ENCODE measurements around the gene IMMP2L. TPM values are rescaled to one million over a fixed set of nuclear protein-coding genes. Genes with fewer than 3 reads are reported as not detected.

IMMP2L gene
- total and polyA plus RNA-seq, 3 experiments from 2014 or later = 13.7 to 23.5 (median 18.0) TPM

GRCh38 chr7:110625294-110625693 is 937.0 kb downstream of the IMMP2L start:
- H3K36me3 ChIP-seq (ENCODE audit: insufficient read depth, low read length) = no peaks in the 10 kb centered on the region
- peaks cover 0 to 3% of the 10 kb centered on the region in 2 donors for H3K27me3 Mint-ChIP-seq
- DNase-seq = no peak
- no peak overlapping the region for H3K4me3 ChIP-seq (ENCODE audit: low read length)
- H3K9me3 ChIP-seq (ENCODE audit: low read length) = no peaks in the 10 kb centered on the region
- H3K27ac Mint-ChIP-seq = no peak overlapping the region
- H3K27ac ChIP-seq (ENCODE audit: low read depth, low read length) = no peak overlapping the region
- ChIA-PET CTCF (no interaction called here), POLR2A (no interaction called here)
- no peaks in the 10 kb centered on the region for H3K27me3 ChIP-seq (ENCODE audit: insufficient read depth, low read length, poor library complexity, severe bottlenecking)
- no peaks in the 10 kb centered on the region for H3K4me1 ChIP-seq (ENCODE audit: insufficient read depth, low read length)
- peaks cover 0 to 2% (median 0%) of the 10 kb centered on the region in 5 donors for H3K9me3 Mint-ChIP-seq
- no peaks in the 10 kb centered on the region for H3K36me3 Mint-ChIP-seq
- H3K4me1 Mint-ChIP-seq = no peaks in the 10 kb centered on the region
- H3K4me3 Mint-ChIP-seq = no peak overlapping the region

GRCh38 chr7:110623436-110623835 is 938.9 kb downstream of the IMMP2L start:
- CTCF ChIA-PET = no interaction called here
- no peak overlapping the region for H3K4me3 ChIP-seq (ENCODE audit: low read length)
- Mint-ChIP-seq H3K27ac (no peak overlapping the region), H3K9me3 (peaks cover 0 to 2% (median 0%) of the 10 kb centered on the region in 5 donors), H3K4me3 (no peak overlapping the region), H3K27me3 (peaks cover 0 to 7% of the 10 kb centered on the region in 2 donors), H3K36me3 (no peaks in the 10 kb centered on the region), H3K4me1 (no peaks in the 10 kb centered on the region)
- no peaks in the 10 kb centered on the region for H3K9me3 ChIP-seq (ENCODE audit: low read length)
- no peaks in the 10 kb centered on the region for H3K4me1 ChIP-seq (ENCODE audit: insufficient read depth, low read length)
- H3K36me3 ChIP-seq (ENCODE audit: insufficient read depth, low read length) = no peaks in the 10 kb centered on the region
- no peaks in the 10 kb centered on the region for H3K27me3 ChIP-seq (ENCODE audit: insufficient read depth, low read length, poor library complexity, severe bottlenecking)
- POLR2A ChIA-PET = no interaction called here
- no peak overlapping the region for H3K27ac ChIP-seq (ENCODE audit: low read depth, low read length)
- DNase-seq = no peak

GRCh38 chr7:110621289-110621688 is 941.0 kb downstream of the IMMP2L start:
- POLR2A ChIA-PET = no interaction called here
- Histone ChIP-seq H3K4me1 (ENCODE audit: insufficient read depth, low read length) (no peaks in the 10 kb centered on the region), H3K27ac (ENCODE audit: low read depth, low read length) (no peak overlapping the region), H3K4me3 (ENCODE audit: low read length) (no peak overlapping the region), H3K9me3 (ENCODE audit: low read length) (no peaks in the 10 kb centered on the region), H3K36me3 (ENCODE audit: insufficient read depth, low read length) (no peaks in the 10 kb centered on the region), H3K27me3 (ENCODE audit: insufficient read depth, low read length, poor library complexity, severe bottlenecking) (no peaks in the 10 kb centered on the region)
- no peaks in the 10 kb centered on the region for H3K4me1 Mint-ChIP-seq
- CTCF ChIA-PET = no interaction called here
- H3K27me3 Mint-ChIP-seq = peaks cover 0 to 7% of the 10 kb centered on the region in 2 donors
- no peak overlapping the region for H3K27ac Mint-ChIP-seq
- H3K4me3 Mint-ChIP-seq = no peak overlapping the region
- no peaks in the 10 kb centered on the region for H3K36me3 Mint-ChIP-seq
- no peak for DNase-seq
- H3K9me3 Mint-ChIP-seq = peaks cover 0 to 3% (median 0%) of the 10 kb centered on the region in 5 donors

GRCh38 chr7:110620110-110620735 is 942.1 kb downstream of the IMMP2L start:
- CTCF ChIA-PET = no interaction called here
- H3K36me3 ChIP-seq (ENCODE audit: insufficient read depth, low read length) = no peaks in the 10 kb centered on the region

More at GRCh38 chr7:110620110-110620735, 942.1 kb downstream of the IMMP2L start:
- H3K27me3 ChIP-seq (ENCODE audit: insufficient read depth, low read length, poor library complexity, severe bottlenecking) = no peaks in the 10 kb centered on the region
- Mint-ChIP-seq H3K9me3 (peaks cover 0 to 3% (median 0%) of the 10 kb centered on the region in 5 donors), H3K27ac (no peak overlapping the region), H3K27me3 (peaks cover 0 to 7% of the 10 kb centered on the region in 2 donors), H3K36me3 (no peaks in the 10 kb centered on the region), H3K4me3 (no peak overlapping the region), H3K4me1 (no peaks in the 10 kb centered on the region)
- no peak overlapping the region for H3K4me3 ChIP-seq (ENCODE audit: low read length)
- no peaks in the 10 kb centered on the region for H3K9me3 ChIP-seq (ENCODE audit: low read length)
- POLR2A ChIA-PET = no interaction called here
- no peaks in the 10 kb centered on the region for H3K4me1 ChIP-seq (ENCODE audit: insufficient read depth, low read length)
- H3K27ac ChIP-seq (ENCODE audit: low read depth, low read length) = no peak overlapping the region
- no peak for DNase-seq
